ENCODE data around the gene ECSIT.

The ECSIT gene

DNA sequence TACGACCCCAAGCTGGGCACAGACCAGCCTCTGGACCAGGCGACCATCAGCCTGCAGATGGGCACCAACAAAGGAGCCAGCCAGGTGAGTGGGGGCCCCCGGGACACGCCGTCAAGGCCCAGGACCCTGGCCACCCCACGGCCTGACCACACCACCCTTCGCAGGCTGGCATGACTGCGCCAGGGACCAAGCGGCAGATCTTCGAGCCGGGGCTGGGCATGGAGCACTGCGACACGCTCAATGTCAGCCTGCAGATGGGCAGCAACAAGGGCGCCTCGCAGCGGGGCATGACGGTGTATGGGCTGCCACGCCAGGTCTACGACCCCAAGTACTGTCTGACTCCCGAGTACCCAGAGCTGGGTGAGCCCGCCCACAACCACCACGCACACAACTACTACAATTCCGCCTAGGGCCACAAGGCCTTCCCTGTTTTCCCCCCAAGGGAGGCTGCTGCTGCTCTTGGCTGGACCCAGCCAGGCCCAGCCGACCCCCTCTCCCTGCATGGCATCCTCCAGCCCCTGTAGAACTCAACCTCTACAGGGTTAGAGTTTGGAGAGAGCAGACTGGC lies 20.5 kb upstream of the ECSIT start:
- DNase-seq, result no peak

DNA sequence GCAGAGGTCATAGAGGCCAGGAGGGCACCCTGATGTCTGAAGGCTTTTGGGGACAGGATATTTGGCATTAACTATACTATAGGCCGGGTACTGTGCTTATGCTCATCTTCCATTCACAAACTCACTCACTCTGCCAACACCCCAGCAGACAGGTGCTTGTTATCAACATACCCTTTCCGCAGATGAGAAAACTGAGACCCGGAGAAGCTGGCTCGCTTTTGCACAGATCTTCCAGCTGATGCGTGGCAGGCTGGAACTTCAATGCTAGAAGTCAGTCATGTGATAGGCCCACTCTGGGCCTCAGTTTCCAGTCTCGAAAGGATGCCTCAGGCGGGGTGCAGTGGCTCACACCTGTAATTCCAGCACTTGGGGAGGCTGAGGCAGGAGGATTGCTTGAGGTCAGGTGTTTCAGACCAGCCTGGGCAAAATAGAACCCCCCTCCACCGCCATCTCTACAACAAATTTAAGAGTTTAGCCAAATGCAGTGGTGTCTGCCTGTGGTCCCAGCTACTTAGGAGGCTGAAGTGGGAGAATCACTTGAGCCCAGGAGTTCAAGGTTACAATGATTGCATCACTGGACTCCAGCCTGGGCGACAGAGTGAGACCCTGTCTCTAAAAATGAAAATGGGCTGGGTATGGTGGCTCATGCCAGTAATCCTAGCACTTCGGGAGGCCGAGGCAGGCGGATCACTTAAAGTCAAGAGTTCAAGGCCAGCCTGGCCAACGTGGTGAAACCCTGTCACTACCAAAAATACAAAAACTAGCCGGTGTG lies 19.2 kb upstream of the ECSIT start:
- no peak for DNase-seq

DNA sequence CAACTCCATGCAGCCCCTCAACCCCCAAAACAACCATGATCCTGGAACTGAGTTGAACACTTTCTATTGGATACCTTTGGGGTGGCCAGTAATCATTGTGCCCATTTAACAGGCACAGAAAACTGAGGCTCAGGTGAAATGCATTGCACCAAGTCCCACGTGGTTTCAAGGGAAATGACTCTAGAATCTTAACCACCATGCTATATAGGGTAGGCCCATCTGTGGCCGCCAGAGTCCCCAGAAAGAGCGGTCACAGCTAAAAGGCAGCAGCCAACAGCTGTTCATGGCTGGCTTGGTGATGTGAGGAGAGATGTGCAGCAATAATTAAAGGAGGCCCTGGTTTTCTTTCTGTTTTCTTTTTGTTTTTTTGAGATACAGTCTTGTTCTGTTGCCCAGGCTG lies 12.3 kb upstream of the ECSIT start:
- no peak for DNase-seq

DNA sequence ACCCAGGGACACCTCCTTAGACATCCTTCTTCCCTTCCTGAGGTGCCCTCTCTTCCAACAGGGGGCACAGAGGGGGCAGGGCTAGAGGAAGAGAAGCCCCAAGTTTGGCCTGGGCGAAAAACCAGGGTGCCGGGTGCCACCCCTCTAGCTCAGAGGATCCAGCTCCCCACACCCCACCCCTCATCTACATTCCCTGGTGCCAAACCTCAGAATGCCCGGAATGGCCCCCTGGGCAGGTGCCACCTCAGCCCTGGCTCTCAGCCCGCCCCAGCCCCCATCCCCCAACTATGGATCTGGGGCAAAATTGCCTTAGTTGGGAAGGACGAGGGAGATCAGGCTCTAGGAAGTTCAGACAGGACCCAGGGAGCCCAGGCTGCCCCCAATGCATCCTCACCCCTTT lies 11.7 kb upstream of the ECSIT start:
- DNase-seq, result no peak

DNA sequence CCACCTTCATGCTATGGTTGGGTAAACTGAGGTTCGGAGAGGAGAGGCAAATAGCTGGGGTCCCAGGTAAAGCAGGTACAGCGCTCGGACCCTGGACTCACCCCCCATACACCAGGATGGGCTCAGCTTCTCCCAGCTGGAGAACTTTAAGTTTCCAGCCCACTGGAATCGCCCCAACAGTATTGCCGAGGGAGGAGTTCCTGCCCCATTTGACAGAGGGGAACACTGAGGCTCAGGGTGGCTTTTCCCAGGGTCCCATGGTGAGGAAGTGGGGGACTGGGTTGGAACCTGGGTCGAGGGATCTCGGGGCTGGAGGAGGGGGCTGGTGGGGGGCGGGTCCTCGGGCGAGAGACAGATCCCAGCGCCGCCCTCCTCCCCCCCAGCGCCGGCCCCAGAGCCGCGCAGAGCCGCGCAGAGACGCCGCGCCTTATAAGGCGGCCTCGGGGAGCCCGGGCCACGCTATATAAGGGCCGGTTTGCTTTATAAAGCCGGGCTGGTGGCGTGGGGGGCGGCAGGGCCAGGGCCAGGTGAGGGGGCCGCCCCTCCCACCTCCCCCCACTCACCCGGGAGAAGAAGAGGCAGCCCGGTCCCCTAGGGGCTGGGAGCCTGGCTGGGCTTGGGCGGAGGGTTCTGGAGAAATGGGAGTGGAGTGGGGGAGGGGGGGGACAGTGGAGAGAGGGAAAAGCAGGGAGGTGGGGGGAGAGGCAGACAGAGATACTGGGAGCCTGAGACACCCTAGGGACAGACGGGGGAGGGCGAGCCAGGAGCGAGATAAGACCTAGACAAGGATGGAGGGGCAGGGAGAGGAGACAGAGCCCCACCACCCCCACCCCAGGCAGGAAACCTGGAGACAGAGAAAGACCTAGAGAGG lies 10.8 kb upstream of the ECSIT start:
- no peak for DNase-seq

DNA sequence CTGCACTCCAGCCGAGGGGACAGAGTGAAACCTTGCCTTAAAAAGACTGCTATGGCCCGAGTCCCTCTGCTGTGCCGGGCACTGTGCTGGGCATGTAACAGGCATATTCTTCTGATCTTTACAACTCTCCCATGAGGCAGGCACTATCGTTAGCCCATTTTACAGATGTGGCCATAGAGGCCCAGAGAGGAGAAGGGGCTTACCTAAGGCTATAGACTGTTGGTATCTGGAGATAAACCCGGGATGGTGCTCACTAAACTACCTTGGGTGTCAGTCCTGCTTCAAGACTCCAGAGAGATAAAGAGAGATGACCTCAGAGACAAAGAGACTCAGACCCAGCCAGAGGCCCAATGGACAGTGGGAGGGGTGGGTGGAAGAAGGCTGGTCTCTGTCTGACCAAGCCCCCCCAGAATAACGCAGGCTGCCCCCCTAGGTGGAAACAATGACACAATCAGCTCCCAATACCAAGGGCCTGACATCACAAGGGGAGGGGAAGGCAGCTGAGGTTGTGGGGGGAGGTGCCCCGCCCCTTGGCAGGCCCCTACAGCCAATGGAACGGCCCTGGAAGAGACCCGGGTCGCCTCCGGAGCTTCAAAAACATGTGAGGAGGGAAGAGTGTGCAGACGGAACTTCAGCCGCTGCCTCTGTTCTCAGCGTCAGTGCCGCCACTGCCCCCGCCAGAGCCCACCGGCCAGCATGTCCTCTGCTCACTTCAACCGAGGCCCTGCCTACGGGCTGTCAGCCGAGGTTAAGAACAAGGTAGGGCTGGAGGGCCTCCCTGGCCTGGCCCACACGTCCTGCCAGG lies 9.5 kb upstream of the ECSIT start, which contains the start of gene CNN1:
CNN1 (plus strand) TSS at position 620 of the 805 bp plus-strand sequence; CDS start at position 697, 77 bp downstream.
- no peak for DNase-seq

DNA sequence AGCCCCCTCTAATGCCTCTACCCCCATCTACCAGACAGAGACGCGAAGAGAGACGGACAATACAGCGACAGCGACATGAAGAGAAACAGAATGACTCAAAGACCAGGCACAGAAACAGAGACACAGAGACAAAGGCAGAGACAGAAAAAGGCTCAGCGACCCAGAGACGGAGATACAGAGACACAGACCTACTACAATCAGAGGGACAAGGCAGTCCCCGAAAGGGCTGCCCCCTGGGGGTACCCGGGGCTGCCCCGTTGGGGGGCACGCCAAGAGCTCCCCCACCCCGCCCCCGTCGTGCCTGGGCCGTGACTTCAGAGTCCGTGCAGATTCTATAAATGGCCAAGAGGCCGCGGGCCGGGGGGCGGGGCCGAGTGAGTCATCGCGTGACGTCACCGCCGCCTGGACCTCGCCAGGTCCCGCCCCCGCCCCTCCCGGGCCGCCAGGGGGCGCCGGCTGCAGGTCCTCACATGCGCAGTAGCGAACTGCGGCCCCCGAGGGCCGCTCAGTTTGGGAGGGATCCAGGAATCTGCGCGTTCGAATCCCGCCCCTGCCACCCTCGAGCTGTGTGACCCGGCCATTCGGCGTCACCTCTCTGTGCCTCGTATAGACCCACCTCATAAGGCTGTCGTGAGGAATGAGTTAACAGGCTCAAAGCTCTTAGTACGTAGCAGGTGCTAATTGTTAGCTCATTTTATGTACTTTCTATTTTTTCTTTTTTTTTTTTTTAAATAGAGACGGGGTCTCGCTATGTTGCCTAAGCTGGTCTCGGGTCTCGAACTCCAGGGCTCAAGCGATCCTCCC lies 7.1 kb upstream of the ECSIT start:
- DNase-seq, result peak; percentile 92

DNA sequence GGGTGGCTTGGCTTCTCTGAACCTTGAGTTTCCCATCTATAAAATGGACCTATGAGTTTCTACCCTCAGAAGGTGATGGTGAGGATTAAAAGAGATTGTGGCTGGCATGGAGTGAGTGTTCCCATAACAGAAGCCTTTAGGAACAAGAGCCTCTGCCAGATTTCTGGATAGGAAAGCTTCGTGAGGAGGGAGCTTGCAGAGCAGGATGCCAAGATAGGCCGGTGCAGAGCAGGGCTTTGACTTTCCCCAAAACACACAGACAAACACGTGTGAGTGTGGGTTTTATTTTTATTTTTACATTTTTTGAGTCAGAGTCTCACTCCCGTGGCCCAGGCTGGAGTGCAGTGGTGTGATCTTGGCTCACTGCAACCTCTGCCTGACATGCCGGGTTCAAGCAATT lies 6.0 kb upstream of the ECSIT start:
- no peak for DNase-seq

DNA sequence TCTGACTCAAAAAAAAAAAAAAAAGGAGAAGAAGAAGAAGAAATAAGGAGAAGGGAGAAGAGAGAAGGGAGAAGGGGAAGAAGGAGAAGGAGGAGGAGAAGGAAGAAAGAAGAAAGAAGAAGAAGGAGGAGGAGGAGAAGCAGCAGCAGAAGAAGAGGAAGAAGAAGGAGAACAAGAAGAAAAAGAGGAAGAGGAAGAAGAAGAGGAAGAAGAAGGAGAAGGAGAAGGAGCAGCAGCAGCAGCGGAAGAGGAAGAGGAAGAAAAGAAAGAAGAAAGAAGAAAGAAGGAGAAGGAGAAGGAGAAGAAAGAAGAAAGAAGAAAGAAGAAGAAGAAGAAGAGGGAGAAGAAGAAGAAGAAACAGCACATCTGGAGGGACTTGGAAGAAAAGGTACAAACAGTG lies 5.6 kb upstream of the ECSIT start:
- DNase-seq, result no peak

DNA sequence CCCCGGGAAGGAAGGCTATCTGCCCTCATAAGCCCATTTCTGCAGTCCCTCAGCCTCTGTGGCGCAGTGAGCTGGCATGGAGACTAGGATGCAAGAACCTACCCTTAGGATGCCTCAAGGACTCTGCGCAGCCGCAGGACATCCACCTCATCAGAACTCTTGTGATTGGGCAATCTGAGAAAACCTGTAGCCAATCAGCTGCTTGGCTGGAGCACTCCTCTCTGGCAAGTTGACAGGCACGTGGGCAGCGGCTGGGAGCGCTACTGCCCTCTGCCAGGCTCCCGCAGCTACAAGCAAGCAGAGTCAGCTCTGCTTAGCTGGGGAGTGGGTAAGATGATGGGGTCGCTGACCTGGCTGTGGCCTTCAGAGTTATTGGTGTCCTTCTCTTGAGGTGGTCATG lies 1.5 kb upstream of the ECSIT start:
- DNase-seq, result peak; percentile 80

DNA sequence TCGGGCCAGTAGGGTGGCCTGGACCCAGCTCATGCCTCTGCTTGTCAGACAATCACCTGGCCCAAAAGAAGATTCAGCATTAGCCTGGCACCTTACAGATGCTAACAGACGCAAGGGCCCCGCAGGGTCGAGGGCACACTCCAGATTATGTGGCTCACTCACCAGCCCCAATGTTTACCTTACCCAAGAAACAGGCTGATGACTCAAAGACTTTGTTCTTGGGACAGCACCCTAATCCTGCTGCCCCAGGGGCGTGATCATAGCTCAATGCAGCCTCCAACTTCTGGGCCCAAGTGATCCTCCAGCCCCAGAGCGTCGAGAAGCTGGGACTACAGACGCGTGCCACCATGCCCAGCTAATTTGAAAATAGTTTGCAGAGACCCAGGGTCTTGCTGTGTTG lies 9.8 kb downstream of the ECSIT start:
- no peak for DNase-seq

DNA sequence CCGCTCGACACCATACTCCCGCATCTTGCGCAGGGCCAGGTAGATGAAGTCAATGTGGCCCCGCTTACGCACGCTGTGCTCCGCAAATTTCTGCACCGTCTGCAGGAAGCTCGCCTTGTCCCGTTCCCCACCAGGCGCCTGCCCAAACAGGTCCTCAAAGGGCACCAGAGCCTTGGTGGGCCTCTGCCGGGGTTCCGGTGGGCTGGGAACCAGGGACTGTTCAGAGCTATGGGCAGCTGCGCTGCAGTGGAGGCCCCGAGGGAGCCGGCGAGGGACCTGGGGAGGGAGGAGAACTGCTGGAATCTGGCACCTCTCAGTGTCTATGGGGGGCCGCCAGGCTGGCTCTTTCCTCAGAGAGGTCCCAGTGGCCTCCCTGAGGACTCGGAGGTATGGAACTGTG lies 15.0 kb downstream of the ECSIT start:
- no peak for DNase-seq

DNA sequence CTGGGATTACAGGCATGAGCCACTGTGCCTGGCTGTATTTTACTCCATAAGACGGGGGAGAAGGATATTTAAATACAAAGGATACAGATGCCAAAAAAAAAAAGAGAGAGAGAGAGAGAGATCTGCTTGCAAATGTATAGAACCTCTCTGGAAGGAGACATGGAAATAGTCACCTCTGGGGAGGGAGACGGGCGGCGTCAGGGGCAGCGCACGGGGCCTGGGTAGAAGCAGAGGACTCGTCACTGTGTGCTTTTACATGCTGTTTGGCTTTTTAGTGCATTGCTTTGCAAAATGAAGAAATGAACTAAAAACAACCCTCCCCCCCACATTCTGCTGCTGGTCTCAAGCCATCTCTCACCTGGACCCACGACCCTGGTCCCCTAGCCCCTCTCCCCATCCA lies 18.5 kb downstream of the ECSIT start:
- DNase-seq, result no peak

DNA sequence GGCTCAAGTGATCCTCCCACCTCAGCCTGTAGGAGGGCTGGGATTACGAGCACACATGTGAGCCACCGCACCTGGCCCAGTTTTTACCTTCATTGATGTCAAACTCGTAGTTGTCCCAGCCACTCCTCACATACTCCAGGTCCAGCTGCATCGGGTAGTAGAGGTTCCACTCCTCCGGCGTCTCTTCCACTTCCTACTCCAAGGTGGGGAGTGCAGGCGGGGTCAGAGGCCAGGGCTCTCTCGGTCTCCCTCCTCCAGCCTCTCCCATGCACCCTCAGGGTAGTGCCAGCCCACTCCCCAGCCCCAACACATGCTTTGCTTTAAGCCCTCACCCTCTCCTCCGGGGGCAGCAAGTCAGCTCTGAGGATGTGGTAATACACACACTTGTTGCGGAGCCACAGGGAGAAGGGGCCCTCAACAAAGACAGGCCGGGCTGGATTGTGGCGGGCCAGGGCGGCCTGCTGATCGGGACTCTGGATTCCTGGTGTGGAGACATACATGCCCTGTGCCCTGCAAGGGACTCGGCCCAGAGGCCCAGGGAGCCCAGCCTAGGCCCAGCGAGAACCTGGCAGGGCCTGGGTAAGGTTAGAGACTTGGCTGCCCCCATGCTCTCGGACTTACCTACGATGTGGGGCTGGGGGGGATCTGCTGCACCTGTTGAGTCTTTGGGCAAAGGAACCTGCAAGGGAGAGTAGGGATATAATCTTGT lies 21.4 kb downstream of the ECSIT start:
- DNase-seq, result no peak

DNA sequence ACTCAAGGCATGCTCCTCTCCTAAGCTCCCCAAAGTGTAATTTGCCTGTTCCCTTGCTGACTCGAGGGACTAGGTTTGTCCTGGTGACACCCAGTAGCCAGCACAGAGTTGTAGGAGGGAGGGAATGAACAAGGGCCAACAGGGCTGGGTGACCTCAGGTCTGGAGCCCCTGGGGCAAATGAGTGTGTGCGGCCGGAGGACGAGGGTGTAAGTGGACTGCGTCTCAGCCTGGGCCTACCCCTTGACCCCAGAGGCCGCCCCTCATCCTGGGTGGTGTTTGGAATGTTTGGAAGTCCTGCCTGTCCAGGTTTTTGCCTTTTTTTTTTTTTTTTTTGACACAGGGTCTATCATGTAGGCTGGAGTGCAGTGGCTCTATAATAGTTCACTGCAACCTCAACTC lies 22.0 kb downstream of the ECSIT start:
- no peak for DNase-seq

DNA sequence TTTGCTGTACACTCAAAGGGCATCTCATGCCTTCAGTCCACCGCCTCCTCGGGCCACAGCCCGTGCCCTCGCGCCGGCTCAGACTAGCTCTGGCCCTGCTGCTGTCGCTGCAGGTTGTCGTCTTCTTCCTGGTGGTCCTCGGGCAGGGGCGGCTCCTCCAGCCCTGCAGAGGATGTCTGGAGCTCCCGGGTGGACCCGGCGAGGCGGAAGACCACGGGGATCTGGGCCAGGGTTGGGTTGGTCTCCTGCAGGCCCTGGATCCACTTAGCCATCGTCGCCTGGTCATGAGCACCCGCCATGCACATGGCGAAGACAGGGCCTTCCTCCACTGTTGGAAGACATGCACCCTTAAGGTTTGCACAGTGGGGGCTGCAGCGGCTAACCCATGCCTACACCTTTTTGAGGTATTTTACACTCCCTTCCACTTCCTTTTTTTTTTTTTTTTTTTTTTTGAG lies 22.8 kb downstream of the ECSIT start:
- DNase-seq, result no peak

DNA sequence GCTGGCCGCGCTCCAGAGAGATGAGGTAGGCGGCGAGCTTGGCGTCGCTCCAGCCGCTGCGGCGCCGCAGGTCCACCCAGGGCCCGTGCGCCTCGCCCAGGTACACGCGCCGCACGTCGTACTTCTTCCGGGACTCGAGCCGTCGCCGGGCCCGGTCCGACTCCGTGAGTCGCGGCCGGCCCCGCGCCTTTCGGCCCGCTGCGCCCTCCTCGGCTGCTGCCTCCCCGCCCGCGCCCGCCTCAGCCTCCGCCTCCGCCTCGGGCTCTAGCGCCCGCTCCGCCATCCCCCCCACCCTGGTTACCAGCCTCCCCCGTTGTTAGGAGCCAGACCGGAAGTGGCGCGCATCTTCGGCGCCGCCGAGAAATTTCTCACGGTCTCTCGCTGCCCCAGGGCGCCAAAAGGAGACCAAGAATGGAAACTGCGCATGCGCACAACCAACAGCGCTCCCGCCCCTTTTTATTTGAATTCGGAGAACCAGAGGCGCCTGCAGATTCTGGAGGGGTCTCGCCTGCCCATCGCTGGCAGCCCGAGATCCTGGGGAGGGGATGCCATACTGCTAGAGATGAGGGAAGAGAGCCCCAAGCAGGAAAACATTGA lies 23.3 kb downstream of the ECSIT start, which contains the start of gene ZNF653:
ZNF653 (minus strand) TSS at position 336 of the 597 bp plus-strand sequence; CDS start at position 283, 53 bp downstream.
- peak; percentile 97 for DNase-seq

DNA sequence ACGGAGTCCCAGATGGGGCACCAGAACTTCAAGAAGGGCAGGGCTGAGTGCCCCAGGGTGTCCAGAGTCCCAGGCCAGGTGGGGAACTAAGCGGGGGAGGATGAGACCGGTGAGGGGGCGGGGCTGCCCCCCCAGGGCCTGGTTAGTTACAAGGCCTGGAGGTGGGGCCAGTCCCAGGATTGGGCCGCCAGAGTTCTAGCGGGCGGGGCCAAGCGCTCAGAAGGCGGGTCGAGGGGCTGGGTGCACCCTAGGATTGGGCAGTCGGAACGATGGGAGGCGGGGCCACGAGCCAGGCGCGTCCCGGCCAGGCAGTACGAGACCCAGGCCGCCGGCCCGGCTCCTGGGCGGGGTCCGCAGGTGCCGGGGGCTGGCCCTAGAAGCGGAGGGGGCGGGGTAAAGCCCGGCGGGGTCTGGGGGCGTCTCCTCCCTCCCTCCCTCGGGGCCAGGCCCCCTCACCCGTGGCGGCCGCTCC lies 23.9 kb downstream of the ECSIT start:
- peak; percentile 98 for DNase-seq

DNA sequence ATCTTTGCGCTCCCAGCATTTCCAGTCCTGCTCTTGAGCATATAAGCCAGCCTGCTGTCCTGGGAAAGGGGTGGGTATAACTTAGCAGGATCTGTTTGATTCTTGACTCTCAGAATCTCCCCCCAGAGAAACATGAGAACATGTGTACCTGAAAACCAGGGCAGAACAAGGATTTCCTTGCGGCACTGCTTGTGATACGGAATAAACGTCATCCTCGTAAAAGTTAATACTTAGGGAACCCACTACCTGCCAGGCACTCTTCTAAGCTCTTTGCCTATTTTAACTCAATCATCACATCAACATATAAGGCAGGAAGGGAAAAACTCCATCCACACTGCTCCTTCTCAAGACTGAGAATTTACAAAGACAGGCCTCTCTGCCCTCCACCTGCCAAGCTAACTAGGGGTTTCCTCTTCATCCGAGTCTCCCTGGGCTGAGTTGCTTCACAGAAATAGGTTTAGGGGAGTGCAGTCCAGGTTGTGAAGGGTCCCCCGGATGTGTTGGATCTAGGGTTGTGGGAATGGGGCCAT lies 24.4 kb downstream of the ECSIT start:
- DNase-seq, result no peak

DNA sequence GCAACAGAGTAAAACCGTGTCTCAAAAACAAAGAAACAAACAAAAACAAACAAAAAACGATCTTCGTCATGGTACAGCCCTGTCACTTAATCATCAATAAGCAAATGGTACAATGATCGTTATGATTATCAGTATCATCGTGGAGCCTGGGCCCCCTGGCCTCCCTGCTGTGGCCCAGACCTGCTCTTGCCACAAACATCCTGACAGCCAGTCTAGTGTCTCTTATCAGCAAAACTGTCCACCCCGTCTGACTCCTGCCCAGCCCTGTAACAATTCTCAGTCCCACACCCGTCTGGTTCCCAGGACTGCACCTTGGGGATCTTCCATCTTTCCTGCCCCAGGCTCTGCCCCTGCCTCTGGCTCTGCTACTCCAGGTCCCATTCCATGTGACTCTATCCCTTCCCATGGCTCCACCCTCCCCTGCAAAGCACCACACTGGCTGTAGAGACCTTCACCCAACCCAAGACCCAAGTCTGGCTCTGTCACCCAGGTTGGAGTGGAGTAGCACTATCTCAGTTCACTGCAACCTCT lies 29.0 kb downstream of the ECSIT start:
- DNase-seq, result no peak

Measured in activated CD4-positive, alpha-beta T cell treated with anti-CD3 and anti-CD28 coated beads for 48 hours (primary cell).